Liver (tissue), 9 donors: Measurements from ENCODE around the gene NMD3. TPM values are rescaled to one million over a fixed set of nuclear protein-coding genes. Genes with fewer than 3 reads are reported as not detected.

Experiments used
- DNase-seq: peaks from one replicate; pipeline ENCODE4 v3.0.0-alpha.2; 2017; ENCODE audit warnings: low spot score
- H3K27ac ChIP-seq, 2 donors: one replicate each; pipeline ENCODE4 v1.7.0; 2013; ENCODE audit warnings: inconsistent platforms in 2 of 2, low read length in 2 of 2, control low read depth in 1 of 2, low read depth in 1 of 2, mild to moderate bottlenecking in 1 of 2
- H3K27me3 ChIP-seq, 4 donors: one replicate each; pipeline versions ENCODE4 v1.6.1 to v1.7.0; 2013; ENCODE audit warnings: low read length in 3 of 4, inconsistent platforms in 1 of 4, mild to moderate bottlenecking in 1 of 4, moderate library complexity in 1 of 4; ENCODE audit not compliant: control insufficient read depth in 4 of 4, insufficient read depth in 4 of 4
- H3K36me3 ChIP-seq, 4 donors: one replicate each; pipeline versions ENCODE4 v1.6.1 to v1.7.0; 2013; ENCODE audit warnings: low read length in 3 of 4, mild to moderate bottlenecking in 3 of 4, low read depth in 1 of 4, moderate library complexity in 1 of 4; ENCODE audit not compliant: control insufficient read depth in 4 of 4, insufficient read depth in 3 of 4
- H3K4me1 ChIP-seq, 4 donors: one replicate each; pipeline versions ENCODE4 v1.6.1 to v1.7.0; 2013; ENCODE audit warnings: low read length in 3 of 4, mild to moderate bottlenecking in 3 of 4, moderate library complexity in 1 of 4; ENCODE audit not compliant: control insufficient read depth in 4 of 4, insufficient read depth in 4 of 4
- H3K4me3 ChIP-seq, 3 donors: one replicate each; pipeline versions ENCODE4 v1.6.1 to v1.7.0; 2013; ENCODE audit warnings: low read length in 3 of 3, control low read depth in 1 of 3, low read depth in 1 of 3, mild to moderate bottlenecking in 1 of 3
- H3K9ac ChIP-seq, 2 donors: one replicate each; pipeline ENCODE4 v1.7.0; 2013; ENCODE audit warnings: low read length in 2 of 2, mild to moderate bottlenecking in 2 of 2, moderate library complexity in 2 of 2, control low read depth in 1 of 2, low read depth in 1 of 2
- H3K9me3 ChIP-seq, 4 donors: one replicate each; pipeline versions ENCODE4 v1.6.1 to v1.7.0; 2013; ENCODE audit warnings: low read length in 3 of 4; ENCODE audit not compliant: control insufficient read depth in 4 of 4
- ATF3 ChIP-seq: IDR thresholded peaks from 2 replicates; pipeline ENCODE4 v1.6.1; 2016; ENCODE audit warnings: antibody characterized with exemption
- EGR1 ChIP-seq, 2 donors: IDR thresholded peaks; 2 replicates each; pipeline ENCODE4 v1.6.1; 2016 to 2018; ENCODE audit warnings: antibody characterized with exemption in 2 of 2, low read depth in 2 of 2
- FOXA1 ChIP-seq: IDR thresholded peaks from 2 replicates; pipeline ENCODE4 v1.6.1; 2016; ENCODE audit warnings: antibody characterized with exemption
- FOXA2 ChIP-seq: IDR thresholded peaks from 2 replicates; pipeline ENCODE4 v1.6.1; 2016; ENCODE audit warnings: antibody characterized with exemption
- HNF4A ChIP-seq, 2 donors: conservative IDR thresholded peaks; 2 replicates each; pipeline ENCODE4 v1.6.1; 2016; ENCODE audit warnings: antibody characterized with exemption in 2 of 2, mild to moderate bottlenecking in 2 of 2
- HNF4G ChIP-seq: IDR thresholded peaks from 2 replicates; pipeline ENCODE4 v1.6.1; 2016; ENCODE audit warnings: antibody characterized with exemption
- JUND ChIP-seq, 2 donors: IDR thresholded peaks; 2 replicates each; pipeline ENCODE4 v1.6.1; 2016; ENCODE audit warnings: antibody characterized with exemption in 2 of 2
- NR2F2 ChIP-seq: IDR thresholded peaks from 2 replicates; pipeline ENCODE4 v1.6.1; 2016; ENCODE audit warnings: antibody characterized with exemption
- RAD21 ChIP-seq, 2 donors: IDR thresholded peaks; 2 replicates each; pipeline ENCODE4 v1.6.1; 2016; ENCODE audit warnings: antibody characterized with exemption in 2 of 2, mild to moderate bottlenecking in 2 of 2
- SP1 ChIP-seq: IDR thresholded peaks from 2 replicates; pipeline ENCODE4 v1.6.1; 2018; ENCODE audit warnings: antibody characterized with exemption, mild to moderate bottlenecking
- TAF1 ChIP-seq: conservative IDR thresholded peaks from 2 replicates; pipeline ENCODE4 v1.6.1; 2016; ENCODE audit warnings: antibody characterized with exemption, mild to moderate bottlenecking
- ZBTB33 ChIP-seq: IDR thresholded peaks from 2 replicates; pipeline ENCODE4 v1.6.1; 2016; ENCODE audit warnings: antibody characterized with exemption
- WGBS: extraction: QIAGEN DNeasy Blood & Tissue Kit; methylation state at CpG from one replicate; pipeline ENCODE4 v1.1.7; 2013; 5-methylcytosine and 5-hydroxymethylcytosine counted together
- polyA plus RNA-seq, 2 donors: library from polyadenylated mRNA; stranded (reverse) in 1 of 2; unstranded in 1 of 2; fragments of 200-250 nt in 1 of 2; fragments of >200 nt in 1 of 2; fragmentation: Nextera tagmentation in 1 of 2; extraction: Ambion mirVana in 1 of 2; gene quantifications; one replicate each; pipeline versions ENCODE4 v1.2.1 to v1.2.3, GENCODE V29; 2013 to 2015
- total RNA-seq, 2 donors: library from RNA; depleted of rRNA; stranded (reverse); fragments of >200 nt; gene quantifications; one replicate each; pipeline ENCODE4 v1.2.3, GENCODE V29; 2014
- TF ChIP-seq, protein P1 (sequence below): IDR thresholded peaks from 2 replicates; pipeline ENCODE4 v1.6.1; 2016; ENCODE audit warnings: antibody characterized with exemption, mild to moderate bottlenecking
- TF ChIP-seq, protein P2 (sequence below): IDR thresholded peaks from 2 replicates; pipeline ENCODE4 v1.6.1; 2016; ENCODE audit warnings: antibody characterized with exemption
- donor health status: healthy.
- donor health status: healthy.
- donor health status: healthy.
- donor health status: healthy.
- donor health status: healthy.

The NMD3 gene
- total and polyA plus RNA-seq, 4 donors = 19.9 to 58.7 (median 36.6) TPM

DNA sequence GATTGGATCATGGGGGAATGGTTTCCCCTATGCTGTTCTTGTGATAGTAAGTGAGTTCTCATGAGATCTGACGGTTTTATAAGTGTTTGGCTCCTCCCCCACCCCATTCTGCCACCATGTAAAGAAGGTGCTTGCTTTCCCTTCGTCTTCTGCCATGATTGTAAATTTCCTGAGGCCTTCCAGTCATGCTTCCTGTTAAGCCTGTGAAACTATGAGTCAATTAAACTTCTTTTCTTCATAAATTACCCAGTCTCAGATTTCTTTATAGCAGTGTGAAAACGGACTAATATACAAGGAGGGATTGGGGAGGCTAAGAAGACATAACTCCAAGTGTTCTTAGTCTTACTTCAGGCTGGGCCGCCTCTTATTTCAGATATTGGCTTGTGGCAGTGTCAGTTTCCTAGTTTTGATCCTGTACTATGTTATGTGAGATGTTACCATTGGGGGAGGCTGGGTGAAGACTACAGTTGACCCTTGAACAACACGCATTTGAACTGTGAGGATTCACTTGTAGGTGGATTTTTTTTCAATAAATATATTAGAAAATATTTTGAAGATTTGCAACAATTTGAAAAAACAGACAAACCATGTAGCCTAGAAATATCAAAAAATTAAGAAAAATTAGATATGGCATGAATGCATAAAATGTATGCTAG lies 44.9 kb downstream of the NMD3 start:
- 97% methylated on average over 5 of the region's 5 CpGs for WGBS
- H3K9ac ChIP-seq = no peak overlapping the region
- TF ChIP-seq SP1 = no peak
- TF ChIP-seq FOXA1 = no peak
- no peak for TF ChIP-seq ZBTB33
- TF ChIP-seq, protein P1, sequence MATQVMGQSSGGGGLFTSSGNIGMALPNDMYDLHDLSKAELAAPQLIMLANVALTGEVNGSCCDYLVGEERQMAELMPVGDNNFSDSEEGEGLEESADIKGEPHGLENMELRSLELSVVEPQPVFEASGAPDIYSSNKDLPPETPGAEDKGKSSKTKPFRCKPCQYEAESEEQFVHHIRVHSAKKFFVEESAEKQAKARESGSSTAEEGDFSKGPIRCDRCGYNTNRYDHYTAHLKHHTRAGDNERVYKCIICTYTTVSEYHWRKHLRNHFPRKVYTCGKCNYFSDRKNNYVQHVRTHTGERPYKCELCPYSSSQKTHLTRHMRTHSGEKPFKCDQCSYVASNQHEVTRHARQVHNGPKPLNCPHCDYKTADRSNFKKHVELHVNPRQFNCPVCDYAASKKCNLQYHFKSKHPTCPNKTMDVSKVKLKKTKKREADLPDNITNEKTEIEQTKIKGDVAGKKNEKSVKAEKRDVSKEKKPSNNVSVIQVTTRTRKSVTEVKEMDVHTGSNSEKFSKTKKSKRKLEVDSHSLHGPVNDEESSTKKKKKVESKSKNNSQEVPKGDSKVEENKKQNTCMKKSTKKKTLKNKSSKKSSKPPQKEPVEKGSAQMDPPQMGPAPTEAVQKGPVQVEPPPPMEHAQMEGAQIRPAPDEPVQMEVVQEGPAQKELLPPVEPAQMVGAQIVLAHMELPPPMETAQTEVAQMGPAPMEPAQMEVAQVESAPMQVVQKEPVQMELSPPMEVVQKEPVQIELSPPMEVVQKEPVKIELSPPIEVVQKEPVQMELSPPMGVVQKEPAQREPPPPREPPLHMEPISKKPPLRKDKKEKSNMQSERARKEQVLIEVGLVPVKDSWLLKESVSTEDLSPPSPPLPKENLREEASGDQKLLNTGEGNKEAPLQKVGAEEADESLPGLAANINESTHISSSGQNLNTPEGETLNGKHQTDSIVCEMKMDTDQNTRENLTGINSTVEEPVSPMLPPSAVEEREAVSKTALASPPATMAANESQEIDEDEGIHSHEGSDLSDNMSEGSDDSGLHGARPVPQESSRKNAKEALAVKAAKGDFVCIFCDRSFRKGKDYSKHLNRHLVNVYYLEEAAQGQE = no peak
- TF ChIP-seq HNF4G = no peak
- TF ChIP-seq, protein P2, sequence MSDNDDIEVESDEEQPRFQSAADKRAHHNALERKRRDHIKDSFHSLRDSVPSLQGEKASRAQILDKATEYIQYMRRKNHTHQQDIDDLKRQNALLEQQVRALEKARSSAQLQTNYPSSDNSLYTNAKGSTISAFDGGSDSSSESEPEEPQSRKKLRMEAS = no peak
- no peak for DNase-seq
- H3K36me3 ChIP-seq = peaks cover 0 to 3% (median 0%) of the 10 kb centered on the region in 4 donors
- H3K9me3 ChIP-seq = no peaks in the 10 kb centered on the region
- no peaks in the 10 kb centered on the region for H3K27me3 ChIP-seq
- no peak overlapping the region for H3K4me3 ChIP-seq
- no peak overlapping the region for H3K27ac ChIP-seq
- peaks cover 4 to 31% (median 14%) of the 10 kb centered on the region in 4 donors for H3K4me1 ChIP-seq

DNA sequence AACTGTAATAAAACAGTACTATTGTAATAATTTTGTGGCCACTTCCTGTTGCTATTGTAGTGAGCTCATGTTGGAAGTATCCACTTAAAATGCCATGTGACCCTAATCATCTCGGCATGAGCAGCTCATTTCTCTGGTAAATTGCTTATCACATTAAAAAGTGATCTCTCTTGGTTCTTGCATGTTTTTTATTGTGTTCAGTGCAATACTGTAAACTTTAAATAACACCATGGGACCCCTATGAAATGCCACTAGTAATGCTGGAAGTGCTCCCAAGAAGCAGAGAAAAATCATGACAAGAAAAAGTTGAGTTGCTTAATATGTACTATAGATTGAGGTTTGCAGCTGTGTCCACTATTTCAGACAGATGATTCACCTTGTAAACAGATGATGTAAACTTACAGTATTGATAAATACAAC lies 45.6 kb downstream of the NMD3 start:
- H3K9ac ChIP-seq = no peak overlapping the region
- no peak overlapping the region for H3K27ac ChIP-seq
- H3K4me1 ChIP-seq = peaks cover 4 to 31% (median 14%) of the 10 kb centered on the region in 4 donors
- H3K27me3 ChIP-seq = no peaks in the 10 kb centered on the region
- H3K4me3 ChIP-seq = no peak overlapping the region
- H3K9me3 ChIP-seq = no peaks in the 10 kb centered on the region
- TF ChIP-seq NR2F2 (no peak), JUND (IDR thresholded peaks at IDR 0.05) (peak in 1 of 2 donors; percentile 8)
- peaks cover 0 to 3% (median 1%) of the 10 kb centered on the region in 4 donors for H3K36me3 ChIP-seq
- 55% methylated on average over 1 of the region's 1 CpG for WGBS
- no peak for DNase-seq

- Histone ChIP-seq H3K9ac (no peak overlapping the region), H3K9me3 (no peaks in the 10 kb centered on the region), H3K4me3 (no peak overlapping the region), H3K27me3 (no peaks in the 10 kb centered on the region), H3K4me1 (peaks cover 4 to 26% (median 14%) of the 10 kb centered on the region in 4 donors), H3K27ac (no peak overlapping the region), H3K36me3 (peaks cover 0 to 4% (median 1%) of the 10 kb centered on the region in 4 donors)
- WGBS = 68% methylated on average over 3 of the region's 3 CpGs
- DNase-seq = no peak
- TF ChIP-seq, protein P1 = no peak
- TF ChIP-seq RAD21 (IDR thresholded peaks at IDR 0.05) (no peak), FOXA2 (no peak), TAF1 (no peak), NR2F2 (no peak), ATF3 (no peak), HNF4A (conservative IDR thresholded peaks at IDR 0.05) (no peak), JUND (IDR thresholded peaks at IDR 0.05) (no peak), HNF4G (no peak), EGR1 (IDR thresholded peaks at IDR 0.05; ENCODE audit: low read depth in 2 of 2) (no peak), SP1 (no peak), FOXA1 (no peak)
- TF ChIP-seq, protein P2 = no peak
Measured at GRCh38 chr3:161267646-161268045, 46.5 kb downstream of the NMD3 start.
